Prostate gland (tissue), 2 donors: ENCODE measurements around the gene THBS1.

Source experiments
- CTCF ChIP-seq, 4 experiments: fragments of 200-600 bp in 2 of 4; fragments of 450-650 bp in 2 of 4; sonication (generic) in 2 of 4; IDR thresholded peaks; 1 replicate in 3 of 4; 2 replicates in 1 of 4; pipeline ENCODE4 v1.5.1; 2016 to 2019; ENCODE audit warnings: antibody characterized with exemption in 4 of 4, mild to moderate bottlenecking in 2 of 4, moderate library complexity in 2 of 4
- POLR2A ChIP-seq: fragments of 450-650 bp; IDR thresholded peaks from one replicate; pipeline ENCODE4 v1.6.1; 2016; ENCODE audit warnings: antibody characterized with exemption, mild to moderate bottlenecking
- POLR2AphosphoS5 ChIP-seq: sonication (generic); formaldehyde crosslinking; IDR thresholded peaks from one replicate; pipeline ENCODE4 v1.6.1; 2017; ENCODE audit warnings: antibody characterized with exemption

- TF ChIP-seq POLR2AphosphoS5 (no peak), CTCF (IDR thresholded peaks at IDR 0.05) (no peak), POLR2A (no peak)
These were observed 15.0 kb upstream of the THBS1 start for GRCh38 chr15:39565851-39566250.
